ENCODE measurements around the gene TPRKB. TPM values are rescaled to one million over a fixed set of nuclear protein-coding genes. Genes with fewer than 3 reads are reported as not detected.
"Not testable (repeated sequence)": the region's sequence is repeated elsewhere in the genome, so short reads cannot be mapped to it uniquely, and the experiment has no call there.

The TPRKB gene
- total RNA-seq, result 10 to 100 TPM; 29.0 to 34.5 TPM
- 72.2 TPM for polyA plus RNA-seq (ENCODE audit: insufficient read depth, low read depth, low replicate concordance)
- long read RNA-seq, donor 1, transcript TPRKB-201 (5 exons, 748 nt), result major isoform, 28 of 79 reads
- long read RNA-seq, donor 1, partial matches to known transcripts, result 37 of 79 reads
- long read RNA-seq, donor 1, other reads (novel, unspliced or antisense), result 5 of 79 reads
- long read RNA-seq, donor 2, transcript TPRKB-208 (2 exons, 730 nt), result minor isoform, 7 of 56 reads
- long read RNA-seq, donor 2, transcript TPRKB-201 (5 exons, 748 nt), result major isoform, 10 of 56 reads
- long read RNA-seq, donor 2, partial matches to known transcripts, result 29 of 56 reads
- long read RNA-seq, donor 2, other reads (novel, unspliced or antisense), result 6 of 56 reads

DNA sequence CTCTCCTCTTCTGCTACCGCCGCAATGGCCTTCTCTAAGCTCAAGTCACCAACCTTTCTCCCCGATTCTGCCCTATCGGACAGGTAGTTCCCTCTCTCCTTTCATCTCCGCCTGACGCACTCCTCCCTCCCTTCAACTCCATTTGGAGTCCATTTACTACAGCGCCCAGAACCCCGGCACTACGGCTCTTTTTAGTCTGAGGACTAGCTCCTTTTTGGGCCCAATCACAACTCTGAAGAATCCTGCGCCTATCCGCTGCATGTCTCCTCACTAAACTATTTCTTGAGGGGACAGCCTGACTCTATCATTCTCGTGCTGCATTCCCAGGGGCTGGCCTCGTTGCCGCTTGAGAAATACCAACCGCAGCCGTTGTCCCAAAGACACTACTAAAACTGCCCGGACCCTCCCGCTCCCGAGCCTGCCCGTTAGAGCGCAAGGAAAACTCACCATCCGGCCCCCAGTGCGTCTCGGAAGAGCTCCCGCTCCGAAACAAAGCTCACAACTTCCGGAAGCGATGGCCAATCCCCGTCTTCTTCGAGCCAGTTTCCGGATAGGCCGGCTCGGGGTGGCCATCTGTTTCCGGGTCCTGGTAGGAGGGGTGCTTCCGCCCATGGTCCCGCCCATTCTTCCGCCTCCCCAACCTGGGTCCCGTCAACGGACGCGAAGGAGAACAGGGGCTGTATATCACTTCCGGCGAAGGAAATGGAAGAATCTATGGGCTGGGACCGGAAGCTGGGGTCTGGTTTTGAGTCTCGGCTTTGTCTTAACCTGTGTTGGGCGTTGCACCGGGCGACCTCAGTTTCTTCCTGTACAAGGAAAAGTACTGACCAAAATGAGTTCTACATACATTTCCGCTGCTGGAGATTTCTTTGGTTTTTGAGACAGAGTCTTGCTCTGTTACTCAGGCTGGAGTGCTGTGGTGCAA, at the start of gene TPRKB:
TPRKB (minus strand) TSS at position 491 of the 925 bp plus-strand sequence. CDS start 2,776 bp downstream, outside the sequence.
- TF ChIP-seq, protein P1, sequence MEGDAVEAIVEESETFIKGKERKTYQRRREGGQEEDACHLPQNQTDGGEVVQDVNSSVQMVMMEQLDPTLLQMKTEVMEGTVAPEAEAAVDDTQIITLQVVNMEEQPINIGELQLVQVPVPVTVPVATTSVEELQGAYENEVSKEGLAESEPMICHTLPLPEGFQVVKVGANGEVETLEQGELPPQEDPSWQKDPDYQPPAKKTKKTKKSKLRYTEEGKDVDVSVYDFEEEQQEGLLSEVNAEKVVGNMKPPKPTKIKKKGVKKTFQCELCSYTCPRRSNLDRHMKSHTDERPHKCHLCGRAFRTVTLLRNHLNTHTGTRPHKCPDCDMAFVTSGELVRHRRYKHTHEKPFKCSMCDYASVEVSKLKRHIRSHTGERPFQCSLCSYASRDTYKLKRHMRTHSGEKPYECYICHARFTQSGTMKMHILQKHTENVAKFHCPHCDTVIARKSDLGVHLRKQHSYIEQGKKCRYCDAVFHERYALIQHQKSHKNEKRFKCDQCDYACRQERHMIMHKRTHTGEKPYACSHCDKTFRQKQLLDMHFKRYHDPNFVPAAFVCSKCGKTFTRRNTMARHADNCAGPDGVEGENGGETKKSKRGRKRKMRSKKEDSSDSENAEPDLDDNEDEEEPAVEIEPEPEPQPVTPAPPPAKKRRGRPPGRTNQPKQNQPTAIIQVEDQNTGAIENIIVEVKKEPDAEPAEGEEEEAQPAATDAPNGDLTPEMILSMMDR (IDR thresholded peaks at IDR 0.05), result no peak
- no peak for TF ChIP-seq POLR2A (IDR thresholded peaks at IDR 0.05)
- Histone ChIP-seq H3K27me3 (no peaks in the 10 kb centered on the region), H3K9me3 (no peaks in the 10 kb centered on the region), H3K4me3 (peak within 1 kb of the TSS; percentile 82 to 90), H3K27ac (peak within 1 kb of the TSS; percentile 76), H3K4me1 (peaks cover 11% of the 10 kb centered on the region), H3K36me3 (ENCODE audit: low read depth, missing control alignments) (no peaks in the 10 kb centered on the region)
- intact Hi-C loops (cut with DNase I; ENCODE audit: low total_unique reads), result no loop called here
- DNase-seq, result peak; percentile 98
- 0 to 1% methylated on average over 49 of the region's 49 CpGs for WGBS, 2 donors

DNA sequence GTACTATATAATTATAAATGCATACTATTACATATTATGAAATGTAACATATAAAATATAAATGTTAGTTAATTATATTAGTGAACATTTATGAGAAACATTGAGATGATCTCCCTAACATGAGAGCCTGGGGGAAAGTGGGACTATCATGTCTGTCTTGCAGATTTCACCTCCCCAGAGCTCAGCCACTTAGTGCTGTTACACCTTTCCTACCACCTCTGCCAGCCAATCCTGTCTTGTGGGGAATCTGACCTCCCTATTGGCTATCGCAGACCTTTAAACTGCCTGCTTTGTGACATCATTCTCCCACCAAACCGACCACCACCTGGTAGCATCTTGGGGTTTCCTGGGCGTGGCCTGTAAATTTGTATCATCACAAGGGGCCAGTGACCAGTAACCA, 46.7 kb upstream of the TPRKB start, which contains the start of gene C2orf78:
C2orf78 (plus strand) TSS at position 301 of the 400 bp plus-strand sequence. CDS start 127 bp downstream, outside the sequence.
- DNase-seq; H3K4me3 ChIP-seq; intact Hi-C loops (cut with DNase I; ENCODE audit: low total_unique reads); H3K27me3 ChIP-seq; H3K4me1 ChIP-seq; H3K9me3 ChIP-seq; H3K27ac ChIP-seq; H3K36me3 ChIP-seq (ENCODE audit: low read depth, missing control alignments): not testable (repeated sequence)
- WGBS, 2 donors, result no CpG with 5 or more reads among the region's 3 CpGs

DNA sequence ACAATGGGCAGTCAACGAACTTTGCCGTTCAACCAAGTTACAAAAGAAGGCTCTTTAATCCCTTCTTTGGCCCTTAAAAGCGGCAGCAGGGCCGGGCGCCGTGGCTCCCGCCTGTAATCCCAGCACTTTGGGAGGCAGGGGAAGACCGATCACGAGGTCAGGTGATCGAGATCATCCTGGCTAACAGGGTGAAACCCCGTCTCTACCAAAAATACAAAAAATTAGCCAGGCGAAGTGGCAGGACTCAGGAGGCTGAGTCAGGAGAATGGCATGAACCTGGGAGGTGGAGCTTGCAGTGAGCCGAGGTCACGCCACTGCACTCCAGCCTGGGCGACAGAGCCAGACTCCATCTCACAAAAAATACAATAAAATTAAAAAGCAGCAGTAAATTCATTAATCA, 46.3 kb upstream of the TPRKB start:
- H3K27ac ChIP-seq; H3K27me3 ChIP-seq; H3K36me3 ChIP-seq (ENCODE audit: low read depth, missing control alignments); intact Hi-C loops (cut with DNase I; ENCODE audit: low total_unique reads); DNase-seq; H3K4me3 ChIP-seq; H3K4me1 ChIP-seq; H3K9me3 ChIP-seq: not testable (repeated sequence)
- 82 to 87% methylated on average over 15 of the region's 15 CpGs for WGBS, 2 donors

DNA sequence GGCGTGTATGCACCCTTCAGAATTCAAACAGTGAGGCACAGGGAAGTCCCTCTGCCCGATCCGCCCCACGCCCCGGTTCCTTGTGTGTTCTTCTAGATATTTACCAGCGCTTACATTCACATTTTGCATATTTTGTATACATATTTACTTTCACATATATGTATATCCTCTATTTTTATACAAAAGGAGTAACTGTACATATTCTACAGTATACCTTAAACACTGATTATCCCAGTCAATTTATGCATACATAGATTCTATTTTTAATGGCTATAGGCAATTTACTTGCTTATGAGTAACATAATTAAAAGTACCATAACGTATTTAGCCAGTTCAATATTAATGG, 43.1 kb upstream of the TPRKB start:
- peak overlapping the region; percentile 78 to 97 for H3K4me3 ChIP-seq
- H3K4me1 ChIP-seq, result peaks cover 14% of the 10 kb centered on the region
- TF ChIP-seq POLR2A (IDR thresholded peaks at IDR 0.05), result no peak
- TF ChIP-seq, protein P1 (IDR thresholded peaks at IDR 0.05), result no peak
- no peak for DNase-seq
- H3K27me3 ChIP-seq, result no peaks in the 10 kb centered on the region
- peak overlapping the region in 1 of 2 donors; percentile 89 for H3K27ac ChIP-seq
- WGBS, 2 donors, result 5 to 6% methylated on average over 7 of the region's 7 CpGs
- H3K9me3 ChIP-seq, result no peaks in the 10 kb centered on the region
- intact Hi-C loops (cut with DNase I; ENCODE audit: low total_unique reads), result no loop called here
- no peaks in the 10 kb centered on the region for H3K36me3 ChIP-seq (ENCODE audit: low read depth, missing control alignments)

DNA sequence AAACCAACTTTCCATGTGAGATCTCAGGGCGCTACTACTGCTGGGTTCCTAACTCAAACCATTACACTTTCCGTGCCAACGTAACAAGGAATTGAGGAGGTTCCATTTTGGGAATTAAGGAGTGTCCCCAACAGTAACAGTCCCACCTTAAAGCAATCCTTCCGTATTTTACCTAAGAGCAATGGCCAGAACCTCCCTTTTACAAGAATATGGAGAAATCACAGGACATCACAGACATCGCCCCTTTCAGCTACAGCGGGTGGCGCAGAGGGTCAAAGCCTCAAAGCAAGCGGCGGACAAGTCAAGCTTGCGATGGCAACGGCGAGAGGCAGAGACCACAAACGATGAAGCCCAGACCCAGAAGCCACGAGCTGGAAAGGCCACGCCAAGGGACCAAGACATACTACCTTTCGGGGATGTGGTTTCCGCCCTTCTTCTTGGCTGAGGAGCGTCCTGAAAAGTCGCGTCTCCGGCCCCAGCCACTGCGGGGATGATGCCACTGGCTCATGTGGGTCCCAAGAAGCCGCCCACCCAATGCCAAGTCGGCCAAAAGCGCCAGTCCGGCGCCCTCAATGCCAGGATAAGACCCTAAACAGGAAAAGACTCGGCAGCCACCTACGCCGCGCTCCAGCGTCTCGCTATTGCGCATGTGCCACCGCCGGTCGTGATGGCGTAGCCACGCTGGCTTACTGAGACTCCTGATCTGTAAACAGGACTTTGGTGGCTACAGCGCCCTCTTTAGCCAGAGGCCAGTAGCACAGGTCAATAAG, 42.5 kb upstream of the TPRKB start, which contains the start of gene DUSP11:
DUSP11 (minus strand) TSS at position 637 of the 770 bp plus-strand sequence; CDS start at position 508, 129 bp downstream.
- Histone ChIP-seq H3K4me3 (peak within 1 kb of the TSS; percentile 78 to 97), H3K36me3 (ENCODE audit: low read depth, missing control alignments) (no peaks in the 10 kb centered on the region), H3K27me3 (no peaks in the 10 kb centered on the region), H3K27ac (peak within 1 kb of the TSS; percentile 88 to 89), H3K9me3 (no peaks in the 10 kb centered on the region), H3K4me1 (peaks cover 14% of the 10 kb centered on the region)
- peak; percentile 54 for TF ChIP-seq POLR2A (IDR thresholded peaks at IDR 0.05)
- TF ChIP-seq, protein P1 (IDR thresholded peaks at IDR 0.05), result peak; percentile 88 to 96 (median 92)
- 1% methylated on average over 27 to 40 of the region's 40 CpGs for WGBS, 2 donors
- peak; percentile 98 for DNase-seq
- intact Hi-C loops (cut with DNase I; ENCODE audit: low total_unique reads), result no loop called here

DNA sequence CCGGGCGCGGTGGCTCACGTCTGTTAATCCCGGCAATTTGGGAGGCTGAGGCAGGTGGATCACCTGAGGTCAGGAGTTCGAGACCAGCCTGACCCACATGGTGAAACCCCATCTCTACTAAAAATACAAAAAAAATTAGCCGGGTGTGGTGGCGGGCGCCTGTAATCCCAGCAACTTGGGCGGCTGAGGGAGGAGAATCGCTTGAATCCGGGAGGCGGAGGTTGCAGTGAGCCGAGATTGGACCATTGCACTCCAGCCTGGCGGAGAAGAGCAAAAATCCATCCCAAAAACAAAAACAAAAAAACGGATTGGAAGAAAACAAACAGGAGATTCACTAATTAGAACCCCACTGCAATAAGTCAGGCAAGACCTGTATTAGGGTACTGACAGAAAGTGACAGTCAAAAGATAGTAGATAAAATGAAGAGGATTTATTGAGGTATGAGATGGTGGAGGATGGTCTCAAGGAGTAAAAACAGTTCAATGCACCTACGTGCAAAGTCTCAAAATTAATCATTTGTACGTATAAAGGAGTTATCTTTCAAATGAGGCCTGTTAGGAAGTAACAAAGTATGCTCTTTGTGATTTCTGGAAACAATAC, 41.8 kb upstream of the TPRKB start:
- intact Hi-C loops (cut with DNase I; ENCODE audit: low total_unique reads); H3K36me3 ChIP-seq (ENCODE audit: low read depth, missing control alignments): not testable (repeated sequence)

More for the DNA sequence above, 41.8 kb upstream of the TPRKB start:
- DNase-seq, H3K9me3 ChIP-seq, H3K27me3 ChIP-seq: not testable (repeated sequence)
- Histone ChIP-seq H3K27ac (peak overlapping the region; percentile 88 to 89), H3K4me1 (peaks cover 14% of the 10 kb centered on the region), H3K4me3 (peak overlapping the region; percentile 78 to 97)
- 41 to 55% methylated on average over 18 of the region's 18 CpGs for WGBS, 2 donors

Measured in testis (tissue), 5 donors.